Activated CD8-positive, alpha-beta memory T cell treated with anti-CD3 and anti-CD28 coated beads for 36 hours (primary cell): ENCODE measurements around the gene OR6J1. TPM values are rescaled to one million over a fixed set of nuclear protein-coding genes. Genes with fewer than 3 reads are reported as not detected.
"Not testable (repeated sequence)": the region's sequence is repeated elsewhere in the genome, so short reads cannot be mapped to it uniquely, and the experiment has no call there.

ENCODE experiments used
- CTCF ChIA-PET: fragments of 350-600 bp; sonication (Branson Sonifier 250); formaldehyde crosslinking; loops from one replicate; lab custom pipeline; 2021; ENCODE audit warnings: antibody characterized with exemption; lab: Charles Lee
- POLR2A ChIA-PET: fragments of 350-600 bp; sonication (Branson Sonifier 250); formaldehyde crosslinking; loops from one replicate; lab custom pipeline; 2021; ENCODE audit warnings: antibody characterized with exemption; lab: Charles Lee
- total RNA-seq, 2 experiments: library from RNA; stranded (reverse); gene quantifications; one replicate each; pipeline ENCODE4 v1.2.3, GENCODE V29; 2021

Gene OR6J1
- total RNA-seq, 2 experiments from 2014 or later: not detected

DNA sequence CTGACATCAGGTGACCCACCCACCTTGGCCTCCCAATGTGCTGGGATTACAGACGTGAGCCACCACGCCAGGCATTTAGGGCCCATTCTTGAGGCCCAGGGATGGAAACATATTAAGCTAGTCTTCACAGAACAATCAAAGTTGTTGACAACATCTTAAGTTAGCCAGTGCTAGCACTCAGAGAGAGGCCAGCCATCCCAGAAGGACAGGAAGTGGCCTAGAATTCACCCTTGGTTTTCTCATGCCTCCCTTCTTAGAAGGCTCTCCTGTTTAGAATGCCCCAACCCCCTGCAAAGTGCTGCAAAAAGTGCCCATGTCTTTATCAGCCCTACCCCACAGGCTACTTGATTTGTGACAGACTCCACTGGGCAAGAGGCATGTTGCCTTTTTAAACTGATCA lies 12.1 kb upstream of the OR6J1 start:
- POLR2A ChIA-PET: no interaction called here
- CTCF ChIA-PET: interaction anchor here (1.0 kb wide), 1 partner anchor 86 kb away, joined by 4 read pairs; no protein-coding TSS in a partner anchor

- ChIA-PET POLR2A (no interaction called here), CTCF (interaction anchor here (0.7 to 4.2 kb wide), 6 partner anchors 15 to 96 kb away, joined by 3 to 30 read pairs (median 4); partner anchors contain the start of gene ABHD4)
Measured at GRCh38 chr14:22653012-22653621, 9.0 kb upstream of the OR6J1 start.

DNA sequence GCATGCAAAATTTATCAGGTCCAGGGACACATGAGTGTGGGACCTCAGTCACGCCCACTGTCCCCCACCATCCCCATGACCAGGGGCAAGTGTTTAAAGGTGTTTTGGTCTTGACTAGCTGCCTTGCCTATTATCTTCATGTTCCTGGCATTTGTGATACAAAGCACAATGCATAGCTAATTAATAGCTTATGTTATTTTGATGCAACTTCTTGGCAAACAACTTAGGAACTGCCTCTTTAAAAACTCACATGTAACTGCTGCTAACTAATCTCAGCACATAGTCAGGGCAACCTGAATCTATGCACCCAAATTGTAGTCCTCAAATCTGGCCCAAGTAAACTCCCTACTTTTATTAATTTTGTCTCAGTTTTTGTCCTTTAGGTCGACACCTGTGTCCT lies 7.4 kb upstream of the OR6J1 start:
- POLR2A ChIA-PET: interaction anchor here (0.5 kb wide), 1 partner anchor 155 kb away, joined by 3 read pairs; no protein-coding TSS in a partner anchor
- CTCF ChIA-PET: interaction anchor here (1.0 to 4.2 kb wide), 2 partner anchors 81 to 764 kb away, joined by 5 to 30 read pairs; no protein-coding TSS in a partner anchor

GRCh38 chr14:22650960-22651521 lies 6.9 kb upstream of the OR6J1 start:
- CTCF ChIA-PET: interaction anchor here (1.0 to 4.2 kb wide), 2 partner anchors 80 to 764 kb away, joined by 5 to 30 read pairs; no protein-coding TSS in a partner anchor
- POLR2A ChIA-PET: no interaction called here

- CTCF ChIA-PET: interaction anchor here (1.9 to 4.2 kb wide), 2 partner anchors 80 kb away, joined by 5 to 30 read pairs; no protein-coding TSS in a partner anchor
- POLR2A ChIA-PET: no interaction called here
Measured at GRCh38 chr14:22650046-22650739, 6.0 kb upstream of the OR6J1 start.

DNA sequence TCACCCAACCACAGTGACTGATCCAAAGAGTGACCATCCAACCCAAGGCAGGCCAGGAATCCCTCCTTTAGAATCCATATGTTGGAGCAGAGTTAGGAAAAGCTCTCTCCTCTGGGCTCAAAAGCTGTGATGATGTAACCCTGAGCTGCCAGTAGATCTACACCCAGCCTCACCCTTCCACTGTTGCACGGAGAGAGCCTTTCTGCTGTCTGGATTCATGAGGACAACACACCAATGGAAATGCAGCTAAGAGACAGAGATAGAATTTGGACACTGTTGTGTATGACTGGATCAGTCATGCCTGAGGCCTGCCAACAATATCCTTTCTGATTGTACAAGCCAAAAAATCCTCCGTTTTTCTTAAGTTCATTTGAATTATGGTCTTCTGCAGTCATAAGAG lies 4.4 kb upstream of the OR6J1 start:
- POLR2A ChIA-PET: no interaction called here
- CTCF ChIA-PET: interaction anchor here (1.9 kb wide), 1 partner anchor 78 kb away, joined by 5 read pairs; no protein-coding TSS in a partner anchor

DNA sequence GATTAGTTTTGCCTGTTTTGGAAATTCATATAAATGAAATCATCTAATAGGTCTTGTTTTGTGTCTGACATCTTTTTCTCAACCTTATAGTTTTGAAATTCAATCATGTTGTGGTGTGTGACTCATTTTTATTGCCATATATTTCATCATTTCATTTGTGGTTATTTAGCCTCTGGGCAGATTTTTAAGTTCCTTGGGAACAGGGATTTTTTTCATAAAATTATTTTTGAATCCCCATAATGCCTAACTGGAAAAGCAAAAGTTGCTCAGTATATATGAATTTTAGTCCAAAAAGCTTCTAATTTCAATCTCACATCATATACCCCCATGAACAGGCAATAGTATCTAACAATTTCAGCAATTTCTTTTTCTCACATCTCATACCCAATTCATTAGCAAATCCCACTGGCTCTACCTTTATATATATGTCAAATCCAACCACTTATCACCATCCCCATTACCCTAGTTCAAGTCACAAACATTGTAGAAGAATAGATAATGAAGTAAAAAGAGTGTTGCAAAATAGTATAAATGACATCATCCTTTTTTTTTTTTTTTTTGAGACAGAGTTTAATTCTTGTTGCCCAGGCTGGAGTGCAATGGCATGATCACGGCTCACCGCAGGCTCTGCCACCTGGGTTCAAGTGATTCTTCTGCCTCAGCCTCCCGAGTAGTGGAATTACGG lies 2.6 kb upstream of the OR6J1 start:
- ChIA-PET CTCF (interaction anchor here (1.0 to 2.2 kb wide), 2 partner anchors 77 to 205 kb away, joined by 3 to 11 read pairs; no protein-coding TSS in a partner anchor), POLR2A (no interaction called here)

GRCh38 chr14:22641846-22642245 lies 2.3 kb downstream of the OR6J1 start:
- POLR2A ChIA-PET: no interaction called here

GRCh38 chr14:22640192-22640591 lies 4.0 kb downstream of the OR6J1 start:
- POLR2A ChIA-PET: no interaction called here
- CTCF ChIA-PET: no interaction called here

More at GRCh38 chr14:22641846-22642245, 2.3 kb downstream of the OR6J1 start:
- CTCF ChIA-PET: no interaction called here

- POLR2A ChIA-PET: not testable (repeated sequence)
Measured at GRCh38 chr14:22635980-22636379, 8.2 kb downstream of the OR6J1 start.

DNA sequence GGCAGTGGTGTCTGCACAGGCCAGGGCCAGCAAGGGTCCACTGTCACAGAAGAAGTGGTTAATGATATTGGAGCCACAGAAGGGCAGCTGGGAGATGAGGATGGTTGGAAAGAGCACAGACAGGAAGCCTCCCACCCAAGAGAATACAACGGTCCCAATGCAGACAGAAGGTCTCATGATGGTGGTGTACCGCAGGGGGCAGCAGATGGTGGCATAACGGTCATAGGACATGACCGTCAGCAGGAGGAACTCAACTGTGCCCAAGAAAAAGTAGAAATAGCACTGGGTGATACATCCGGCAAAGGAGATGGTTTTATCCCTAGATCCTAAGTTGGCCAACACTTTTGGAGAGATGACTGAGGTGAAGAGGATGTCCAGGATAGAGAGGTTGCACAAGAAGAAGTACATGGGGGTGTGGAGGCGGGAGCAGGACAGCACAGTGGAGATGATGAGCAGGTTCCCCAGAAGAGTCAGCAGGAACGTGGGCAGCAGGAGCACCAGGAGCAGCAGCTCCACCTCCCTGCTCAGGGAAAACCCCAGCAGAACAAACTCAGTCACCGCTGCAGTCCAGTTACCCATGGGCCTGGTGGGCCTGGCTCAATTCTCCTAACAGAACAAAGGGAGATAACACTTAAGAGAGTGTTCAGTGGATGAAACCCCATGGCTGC lies 9.8 kb downstream of the OR6J1 start:
- CTCF ChIA-PET: no interaction called here

More at GRCh38 chr14:22635980-22636379, 8.2 kb downstream of the OR6J1 start:
- CTCF ChIA-PET: interaction anchor here (0.5 kb wide), 1 partner anchor 612 kb away, joined by 3 read pairs; no protein-coding TSS in a partner anchor

GRCh38 chr14:22630486-22630885 lies 13.7 kb downstream of the OR6J1 start:
- CTCF ChIA-PET: no interaction called here
- POLR2A ChIA-PET: no interaction called here

More for the DNA sequence above, 9.8 kb downstream of the OR6J1 start:
- POLR2A ChIA-PET: no interaction called here

DNA sequence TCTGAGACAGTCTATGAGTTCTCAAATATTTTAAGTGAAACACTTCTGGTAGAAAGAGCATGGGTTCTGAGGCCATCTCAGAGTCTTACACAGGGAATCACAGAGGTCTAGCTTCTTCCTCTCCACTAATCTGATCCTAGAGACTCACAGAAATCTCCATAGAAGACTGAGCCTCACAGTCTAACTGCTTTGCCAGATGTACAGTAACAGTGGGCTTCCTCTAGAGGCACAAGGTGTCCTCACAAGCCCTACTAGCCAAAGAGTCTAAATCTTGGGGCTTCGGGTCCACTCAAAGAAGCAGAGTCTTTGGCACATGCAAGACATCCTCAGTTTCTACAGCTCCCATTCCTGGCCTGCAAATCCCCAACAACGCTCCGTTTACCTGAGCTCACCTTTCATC lies 14.1 kb downstream of the OR6J1 start:
- ChIA-PET POLR2A (no interaction called here), CTCF (interaction anchor here (0.5 kb wide), 1 partner anchor 135 kb away, joined by 3 read pairs; no protein-coding TSS in a partner anchor)

DNA sequence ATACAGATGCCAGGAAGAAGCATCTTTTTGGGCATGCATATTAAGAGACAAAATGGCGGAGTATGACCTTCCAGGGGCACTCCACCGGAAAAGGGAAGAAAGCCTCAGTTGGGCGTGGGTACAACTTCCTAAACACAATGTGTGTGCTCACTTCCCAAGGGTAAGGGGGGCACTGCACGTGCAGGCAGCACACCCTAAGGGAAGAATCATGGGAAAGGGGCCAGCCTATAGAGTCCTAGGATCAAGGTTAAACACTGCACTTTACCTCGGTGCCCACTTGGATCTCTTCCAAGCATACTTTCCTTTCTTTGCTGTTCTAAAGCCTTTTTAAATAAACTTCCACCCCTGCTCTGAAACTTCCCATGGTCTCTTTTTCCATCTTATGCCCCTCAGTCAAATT lies 14.8 kb downstream of the OR6J1 start:
- POLR2A ChIA-PET: no interaction called here

GRCh38 chr14:22627506-22628263 lies 16.5 kb downstream of the OR6J1 start:
- CTCF ChIA-PET: no interaction called here
- POLR2A ChIA-PET: no interaction called here

More for the DNA sequence above, 14.8 kb downstream of the OR6J1 start:
- CTCF ChIA-PET: no interaction called here

GRCh38 chr14:22626590-22626989 lies 17.6 kb downstream of the OR6J1 start:
- POLR2A ChIA-PET: no interaction called here
- CTCF ChIA-PET: no interaction called here

- ChIA-PET POLR2A (no interaction called here), CTCF (no interaction called here)
Measured at GRCh38 chr14:22623047-22623446, 21.1 kb downstream of the OR6J1 start.

GRCh38 chr14:22622255-22622654 lies 21.9 kb downstream of the OR6J1 start:
- POLR2A ChIA-PET: no interaction called here
- CTCF ChIA-PET: no interaction called here
